ENCODE measurements around the gene FAM83B. TPM values are rescaled to one million over a fixed set of nuclear protein-coding genes. Genes with fewer than 3 reads are reported as not detected.

The FAM83B gene
- total and polyA plus RNA-seq, 2 of the 13 experiments (the other 11 are each of a cell fraction or from before 2014, with no cell fraction given) = not detected

GRCh38 chr6:54801244-54801643 is 45.3 kb upstream of the FAM83B start:
- no peak overlapping the region for H3K4me3 ChIP-seq (replicated peaks in 1 of 3; ENCODE audit: insufficient read depth in 1 of 3, low read depth in 2 of 3, low read length in 3 of 3)
- no peaks in the 10 kb centered on the region for H3K27me3 ChIP-seq (ENCODE audit: control insufficient read depth in 1 of 2, insufficient read depth in 2 of 2, low read length in 2 of 2)
- ChIA-PET POLR2A (no interaction called here), CTCF (ENCODE audit: low intra/inter-chr PET ratio, low total read pairs) (no interaction called here)
- H3K4me2 ChIP-seq (ENCODE audit: low read depth, low read length) = no peak overlapping the region
- ATAC-seq (no peak), DNase-seq (ENCODE audit: low spot score) (no peak), FAIRE-seq (no peak)
- no peak for TF ChIP-seq GPN1 (CRISPR knock-in tag; IDR thresholded peaks at IDR 0.05; ENCODE audit: borderline replicate concordance)
- no peak for TF ChIP-seq BRCA1 (CRISPR knock-in tag; IDR thresholded peaks at IDR 0.05)
- no peak for TF ChIP-seq SRF (IDR thresholded peaks at IDR 0.05; ENCODE audit: low read depth, low read length)
- TF ChIP-seq GPBP1L1 (CRISPR knock-in tag; IDR thresholded peaks at IDR 0.05) = no peak
- no peak for TF ChIP-seq KIAA2018 (CRISPR knock-in tag; IDR thresholded peaks at IDR 0.05; ENCODE audit: borderline replicate concordance)
- TF ChIP-seq SMYD3 (CRISPR knock-in tag; IDR thresholded peaks at IDR 0.05) = no peak
- no peak for TF ChIP-seq TRIM24 (CRISPR knock-in tag; IDR thresholded peaks at IDR 0.05)
- no peak for TF ChIP-seq ZNF3 (CRISPR knock-in tag; IDR thresholded peaks at IDR 0.05)
- TF ChIP-seq, protein P1, sequence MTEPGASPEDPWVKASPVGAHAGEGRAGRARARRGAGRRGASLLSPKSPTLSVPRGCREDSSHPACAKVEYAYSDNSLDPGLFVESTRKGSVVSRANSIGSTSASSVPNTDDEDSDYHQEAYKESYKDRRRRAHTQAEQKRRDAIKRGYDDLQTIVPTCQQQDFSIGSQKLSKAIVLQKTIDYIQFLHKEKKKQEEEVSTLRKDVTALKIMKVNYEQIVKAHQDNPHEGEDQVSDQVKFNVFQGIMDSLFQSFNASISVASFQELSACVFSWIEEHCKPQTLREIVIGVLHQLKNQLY (CRISPR knock-in tag; IDR thresholded peaks at IDR 0.05) = no peak
- no peak overlapping the region for H2AFZ ChIP-seq (ENCODE audit: low read length)
- H3K79me2 ChIP-seq (ENCODE audit: insufficient read depth, low read length) = no peaks in the 10 kb centered on the region
- intact Hi-C loops (cut with micrococcal nuclease; ENCODE audit: unreplicated experiment) (no loop called here), in situ Hi-C loops (cut with HindIII; ENCODE audit: extremely low pct_ligation_motif_present, low pct_unique_long_range_greater_than_20kb) (no loop called here)
- H4K20me1 ChIP-seq (ENCODE audit: insufficient read depth, low read length) = no peaks in the 10 kb centered on the region
- H3K9ac ChIP-seq (ENCODE audit: insufficient read depth, low read depth, low read length) = no peak overlapping the region
- H3K9me3 ChIP-seq (ENCODE audit: low read length) = peaks cover 21% of the 10 kb centered on the region
- no peaks in the 10 kb centered on the region for H3K4me1 ChIP-seq (ENCODE audit: insufficient read depth, low read length)
- H3K36me3 ChIP-seq (replicated peaks in 1 of 2; ENCODE audit: control insufficient read depth in 1 of 2, insufficient read depth in 2 of 2, low read length in 2 of 2) = no peaks in the 10 kb centered on the region
- BruUV-seq (replicated peaks) = no TSS peak
- no peak overlapping the region for H3K27ac ChIP-seq (ENCODE audit: extremely low read length, insufficient read depth, low read length)

Data from HepG2 (cell line).